Measurements from ENCODE around the gene LGALS3BP.

The LGALS3BP gene

DNA sequence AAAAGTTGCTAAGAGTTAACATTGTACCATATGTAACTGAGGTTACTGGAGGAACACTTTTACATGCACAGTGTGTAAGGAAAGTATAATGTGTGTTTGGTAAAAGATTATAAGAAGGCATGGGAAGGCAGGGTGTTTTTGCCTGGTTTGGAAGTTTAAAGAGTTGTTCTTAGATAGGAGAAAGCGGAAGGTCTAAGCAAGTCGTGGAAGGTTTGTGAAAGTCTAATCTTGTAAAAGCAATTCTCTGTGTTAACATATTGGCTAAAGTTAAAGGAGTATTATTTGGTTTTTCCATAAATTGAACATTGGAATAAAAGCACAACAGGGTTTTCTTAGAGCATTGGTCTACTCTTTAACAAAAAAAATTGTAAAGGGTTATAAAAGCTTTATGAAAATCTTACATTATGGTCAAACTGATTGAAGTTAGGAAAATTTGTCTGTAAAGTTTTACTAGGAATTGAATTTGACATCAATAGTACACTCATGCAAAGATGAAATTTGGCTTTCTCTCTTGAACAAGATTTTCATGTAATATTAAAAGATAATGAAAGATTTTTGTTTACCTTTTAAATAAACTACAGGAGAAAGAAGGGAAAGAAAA is 34.5 kb upstream of the LGALS3BP start:
- no peak for DNase-seq

DNA sequence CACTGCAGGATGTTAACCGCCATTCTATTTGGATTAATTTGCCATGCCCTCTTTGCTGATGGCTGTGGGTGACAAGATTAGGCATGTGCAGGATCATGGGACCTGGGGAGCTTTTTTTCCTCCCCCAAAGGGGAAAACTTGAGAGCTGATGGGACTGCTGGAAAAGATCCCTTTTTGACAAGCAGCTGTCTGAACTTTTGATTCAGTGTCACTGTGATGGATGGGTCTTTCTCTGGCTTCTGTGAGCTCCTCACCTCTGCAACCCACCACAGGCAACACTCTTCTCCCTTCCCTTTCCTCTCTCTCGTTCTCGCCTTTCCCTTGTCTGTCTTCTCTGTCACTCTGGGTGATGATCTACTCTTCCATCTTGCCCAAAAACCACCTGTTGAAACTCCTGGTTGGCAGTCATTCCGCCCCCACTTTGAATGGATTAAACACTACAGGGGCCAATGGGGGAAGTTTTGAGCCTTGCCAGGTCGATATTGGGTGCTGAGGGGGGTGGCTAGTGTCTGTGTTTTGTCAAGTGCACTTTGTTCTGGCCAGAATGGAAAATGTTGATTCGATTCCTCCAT is 32.9 kb upstream of the LGALS3BP start:
- no peak for DNase-seq

- DNase-seq = no peak
Observed at GRCh38 chr17:79011451-79012147, 31.9 kb upstream of the LGALS3BP start.

DNA sequence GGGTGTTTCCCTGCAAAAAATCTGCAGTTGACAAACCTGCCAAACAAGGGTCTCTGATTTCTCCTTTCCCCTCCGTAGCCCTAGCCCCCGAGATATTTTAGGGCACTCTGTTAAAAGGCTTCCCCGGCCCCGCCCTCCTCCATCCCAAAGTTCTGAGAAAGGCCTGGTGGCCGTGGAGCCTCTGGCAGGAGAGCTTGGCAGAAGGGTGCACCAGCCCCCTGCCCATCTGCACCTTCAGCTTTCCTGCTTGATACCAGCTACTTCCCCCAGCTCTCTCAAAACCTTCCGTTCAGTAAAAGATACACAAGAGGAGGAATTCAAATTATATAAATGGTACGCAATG is 30.6 kb upstream of the LGALS3BP start:
- no peak for DNase-seq

GRCh38 chr17:79009397-79010303 is 29.9 kb upstream of the LGALS3BP start, which contains the start of gene CANT1:
CANT1 (minus strand) TSS chr17:79009764; CDS start chr17:78997622, 12,142 bp downstream.
- DNase-seq = peak; percentile 85

- DNase-seq = no peak
Observed at GRCh38 chr17:79008666-79009387, 29.1 kb upstream of the LGALS3BP start.

DNA sequence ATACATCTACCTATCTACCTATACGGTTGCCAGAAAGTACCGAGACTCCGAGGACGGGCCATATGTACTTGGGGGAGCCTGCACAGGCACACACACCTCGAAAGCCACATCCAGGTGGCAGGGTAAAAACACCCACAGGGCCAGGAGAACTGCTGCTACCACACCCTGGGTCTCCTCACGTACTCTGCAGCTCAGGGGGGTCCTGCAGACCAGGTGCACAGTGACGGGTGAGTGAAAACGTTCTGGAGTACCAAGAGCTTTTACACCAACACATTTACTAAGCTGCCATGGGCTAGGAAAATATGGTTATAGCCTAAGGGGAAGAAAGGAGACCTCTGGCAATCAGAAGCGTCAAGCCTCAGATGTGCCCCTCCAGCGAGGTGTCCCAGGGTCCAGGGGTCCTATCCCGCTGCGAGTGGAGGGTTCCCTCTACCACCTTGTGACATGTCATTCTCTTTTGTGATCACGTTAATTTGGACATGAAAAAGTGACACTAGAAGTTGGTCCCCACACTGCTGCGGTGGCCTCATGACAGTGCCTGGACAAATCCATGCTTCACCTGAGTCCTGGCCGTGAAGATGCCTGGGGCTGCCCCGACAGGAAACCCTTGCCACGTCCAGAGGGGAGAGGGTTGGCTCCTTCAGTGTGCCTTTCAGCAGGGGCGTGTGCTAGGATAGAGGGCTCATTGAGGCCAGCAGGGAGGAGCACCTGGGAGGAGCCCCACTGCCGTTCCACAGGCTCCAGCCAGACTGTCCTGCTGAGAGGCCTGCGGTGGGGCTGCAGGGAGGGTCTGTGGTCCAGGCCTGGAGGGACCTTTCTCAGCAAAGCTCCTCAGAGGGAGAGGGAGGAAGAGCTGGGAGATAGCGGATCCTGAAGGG is 28.0 kb upstream of the LGALS3BP start:
- DNase-seq = no peak

GRCh38 chr17:79006794-79007503 is 27.2 kb upstream of the LGALS3BP start:
- no peak for DNase-seq

GRCh38 chr17:79006046-79006445 is 26.3 kb upstream of the LGALS3BP start:
- no peak for DNase-seq

- no peak for DNase-seq
Observed at GRCh38 chr17:79005063-79005861, 25.5 kb upstream of the LGALS3BP start.

DNA sequence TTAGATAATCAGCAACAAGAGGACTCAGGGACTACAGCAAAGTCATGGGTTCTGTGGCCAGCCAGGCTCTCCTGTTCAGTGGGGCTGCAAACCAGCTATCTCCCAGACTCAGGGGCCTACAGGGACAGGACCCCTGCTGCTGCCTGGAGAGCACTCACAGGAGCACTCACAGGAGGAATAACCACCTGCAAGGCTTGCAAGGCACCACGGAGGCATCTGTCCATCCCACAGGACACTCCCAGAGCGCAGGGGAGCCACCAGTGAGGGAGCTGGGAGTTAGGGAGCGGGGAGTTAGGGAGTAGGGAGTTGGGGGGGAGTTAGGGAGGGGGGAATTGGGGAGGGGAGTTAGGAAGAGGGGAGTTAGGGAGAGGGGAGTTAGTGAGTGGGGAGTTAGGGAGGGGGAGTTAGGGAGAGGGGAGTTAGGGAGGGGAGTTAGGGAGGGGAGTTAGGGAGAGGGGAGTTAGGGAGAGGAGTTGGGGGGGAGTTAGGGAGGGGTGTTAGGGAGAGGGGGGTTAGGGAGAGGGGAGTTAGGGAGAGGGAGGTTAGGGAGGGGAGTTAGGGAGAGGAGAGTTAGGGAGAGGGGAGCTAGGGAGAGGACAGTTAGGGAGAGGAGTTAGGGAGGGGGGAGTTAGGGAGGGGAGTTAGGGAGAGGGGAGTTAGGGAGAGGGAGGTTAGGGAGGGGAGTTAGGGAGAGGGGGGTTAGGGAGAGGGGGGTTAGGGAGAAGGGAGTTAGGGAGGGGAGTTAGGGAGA is 24.1 kb upstream of the LGALS3BP start:
- no peak for DNase-seq

GRCh38 chr17:79002796-79003593 is 23.3 kb upstream of the LGALS3BP start:
- no peak for DNase-seq

- no peak for DNase-seq
Observed at GRCh38 chr17:79002291-79002690, 22.6 kb upstream of the LGALS3BP start.

GRCh38 chr17:79001190-79002020 is 21.7 kb upstream of the LGALS3BP start:
- no peak for DNase-seq

DNA sequence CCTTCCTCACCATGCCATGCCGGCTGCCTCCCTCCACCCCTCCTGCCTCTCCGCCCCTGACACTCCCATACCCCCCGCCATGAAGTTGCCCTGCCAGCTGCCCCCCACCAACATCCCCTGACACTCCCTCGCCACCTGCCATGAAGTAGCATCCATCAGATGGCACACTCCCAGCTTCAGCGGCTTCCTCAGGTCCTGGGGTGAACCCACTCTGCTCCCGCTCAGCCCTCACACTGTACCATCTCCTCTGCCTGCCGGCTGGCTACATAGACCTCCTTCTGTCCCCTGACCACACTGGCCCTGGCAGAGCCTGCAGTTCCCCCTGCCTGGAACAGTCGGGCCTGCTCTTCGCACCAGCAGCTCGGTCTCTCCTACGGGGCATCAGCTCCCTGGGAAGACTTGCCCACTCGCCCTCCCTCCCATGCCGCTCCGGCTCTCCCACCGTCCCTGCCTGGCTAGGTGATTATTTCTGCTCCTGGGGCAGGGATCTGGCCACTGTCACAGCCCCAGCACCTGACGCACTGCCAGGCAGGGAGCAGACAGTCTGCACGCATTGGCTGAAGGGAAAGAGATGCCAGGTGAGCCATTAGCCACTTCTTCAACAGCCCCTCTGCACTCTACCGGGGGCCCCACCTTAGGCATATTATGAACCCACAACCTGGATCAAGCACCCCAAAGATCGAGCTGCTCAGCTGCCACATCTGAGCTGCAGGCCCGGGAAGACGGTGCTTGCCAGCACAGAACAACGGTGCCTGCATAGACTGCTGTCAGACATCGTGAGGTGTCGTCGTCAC is 20.9 kb upstream of the LGALS3BP start:
- no peak for DNase-seq

DNA sequence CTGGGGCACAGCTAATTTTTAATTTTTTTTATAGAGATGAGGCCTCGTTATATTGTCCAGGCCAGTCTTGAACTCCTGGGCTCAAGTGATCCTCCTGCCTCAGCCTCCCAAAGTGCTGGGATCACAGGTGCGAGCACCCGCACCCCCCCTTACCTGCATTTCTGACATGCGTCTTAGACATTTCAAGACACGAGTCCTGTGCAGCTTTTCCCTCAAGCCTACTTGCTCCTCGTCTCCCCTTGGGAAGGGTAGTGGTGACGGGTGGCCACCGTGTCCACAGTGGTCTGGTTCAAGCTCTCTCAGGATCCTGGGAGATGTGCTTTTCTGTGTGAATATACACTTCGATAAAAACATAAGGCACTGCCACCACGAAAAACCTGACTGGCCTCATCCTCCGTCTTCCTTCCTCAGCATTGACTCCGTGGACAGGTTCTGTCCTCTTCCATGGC is 20.2 kb upstream of the LGALS3BP start:
- DNase-seq = no peak
